ENCODE data around the gene MGAT4B. TPM values are rescaled to one million over a fixed set of nuclear protein-coding genes. Genes with fewer than 3 reads are reported as not detected.
A peak's percentile ranks its signal among the peaks of the same experiment; 100 is the strongest.
"Not testable (repeated sequence)": the region's sequence is repeated elsewhere in the genome, so short reads cannot be mapped to it uniquely, and the experiment has no call there.

The MGAT4B gene
- polyA plus RNA-seq: 10 to 100 TPM in 2 of 3 donors, 1 to 10 TPM in 1; 8.7 to 16.3 (median 15.0) TPM

GRCh38 chr5:179806250-179807048, at the start of gene MGAT4B:
MGAT4B (minus strand) TSS chr5:179806866; CDS start chr5:179806583, 283 bp downstream.
- DNase-seq: peak; percentile 67 to 73 (median 72)
- peaks cover 5 to 12% (median 7%) of the 10 kb centered on the region in 3 donors for H3K27me3 Mint-ChIP-seq (ENCODE audit: low read depth in 3 of 3)
- H3K9me3 Mint-ChIP-seq: no peaks in the 10 kb centered on the region
- H3K4me3 Mint-ChIP-seq: peak within 1 kb of the TSS; percentile 70 to 82 (median 75)
- peaks cover 0 to 4% (median 3%) of the 10 kb centered on the region in 3 donors for H3K36me3 Mint-ChIP-seq
- peak within 1 kb of the TSS in 5 of 6 donors; percentile 40 to 72 (median 60) for H3K27ac Mint-ChIP-seq
- peaks cover 19 to 23% of the 10 kb centered on the region in 2 donors for H3K4me1 Mint-ChIP-seq

- H3K4me1 Mint-ChIP-seq: peaks cover 10 to 14% of the 10 kb centered on the region in 2 donors
- H3K9me3 Mint-ChIP-seq: no peaks in the 10 kb centered on the region
- peaks cover 0 to 2% (median 1%) of the 10 kb centered on the region in 3 donors for H3K27me3 Mint-ChIP-seq (ENCODE audit: low read depth in 3 of 3)
- peaks cover 0 to 13% (median 6%) of the 10 kb centered on the region in 3 donors for H3K36me3 Mint-ChIP-seq
- no peak for DNase-seq
- no peak overlapping the region for H3K4me3 Mint-ChIP-seq
- peak overlapping the region in 1 of 6 donors; percentile 2 for H3K27ac Mint-ChIP-seq
Observed at GRCh38 chr5:179854356-179854755, 47.7 kb upstream of the MGAT4B start.

- Mint-ChIP-seq H3K27ac (no peak overlapping the region), H3K4me1 (peaks cover 7% of the 10 kb centered on the region in 2 donors), H3K4me3 (no peak overlapping the region), H3K9me3 (no peaks in the 10 kb centered on the region), H3K27me3 (ENCODE audit: low read depth in 3 of 3) (peaks cover 0 to 1% (median 0%) of the 10 kb centered on the region in 3 donors), H3K36me3 (peaks cover 0 to 13% (median 6%) of the 10 kb centered on the region in 3 donors)
- no peak for DNase-seq
Observed at GRCh38 chr5:179852993-179853547, 46.4 kb upstream of the MGAT4B start.

- DNase-seq: no peak
- Mint-ChIP-seq H3K36me3 (peaks cover 8 to 23% (median 12%) of the 10 kb centered on the region in 3 donors), H3K4me3 (no peak overlapping the region), H3K9me3 (no peaks in the 10 kb centered on the region), H3K27ac (peak overlapping the region in 1 of 6 donors; percentile 26), H3K27me3 (ENCODE audit: low read depth in 3 of 3) (peaks cover 0 to 4% (median 2%) of the 10 kb centered on the region in 3 donors), H3K4me1 (peaks cover 10 to 11% of the 10 kb centered on the region in 2 donors)
Observed at GRCh38 chr5:179841621-179842020, 35.0 kb upstream of the MGAT4B start.

GRCh38 chr5:179840766-179841165, 34.1 kb upstream of the MGAT4B start:
- Mint-ChIP-seq H3K4me3 (no peak overlapping the region), H3K36me3 (peaks cover 12 to 25% (median 17%) of the 10 kb centered on the region in 3 donors), H3K27me3 (ENCODE audit: low read depth in 3 of 3) (peaks cover 0 to 6% (median 5%) of the 10 kb centered on the region in 3 donors), H3K9me3 (no peaks in the 10 kb centered on the region), H3K27ac (no peak overlapping the region), H3K4me1 (peaks cover 18 to 19% of the 10 kb centered on the region in 2 donors)
- DNase-seq: no peak

- no peak for DNase-seq
- H3K27ac Mint-ChIP-seq: peak overlapping the region in 2 of 6 donors; percentile 25 to 70
- peaks cover 0 to 6% (median 5%) of the 10 kb centered on the region in 3 donors for H3K27me3 Mint-ChIP-seq (ENCODE audit: low read depth in 3 of 3)
- H3K36me3 Mint-ChIP-seq: peaks cover 12 to 25% (median 17%) of the 10 kb centered on the region in 3 donors
- no peak overlapping the region for H3K4me3 Mint-ChIP-seq
- no peaks in the 10 kb centered on the region for H3K9me3 Mint-ChIP-seq
- H3K4me1 Mint-ChIP-seq: peaks cover 18 to 24% of the 10 kb centered on the region in 2 donors
Observed at GRCh38 chr5:179840321-179840720, 33.7 kb upstream of the MGAT4B start.

- Mint-ChIP-seq H3K9me3 (no peaks in the 10 kb centered on the region), H3K27ac (peak overlapping the region; percentile 20 to 78 (median 48)), H3K4me3 (no peak overlapping the region), H3K4me1 (peaks cover 18 to 25% of the 10 kb centered on the region in 2 donors), H3K27me3 (ENCODE audit: low read depth in 3 of 3) (peaks cover 0 to 6% (median 5%) of the 10 kb centered on the region in 3 donors), H3K36me3 (peaks cover 7 to 21% (median 12%) of the 10 kb centered on the region in 3 donors)
- DNase-seq: no peak
Observed at GRCh38 chr5:179839328-179840256, 32.9 kb upstream of the MGAT4B start.

- Mint-ChIP-seq H3K4me3 (peak overlapping the region; percentile 48 to 69 (median 60)), H3K36me3 (peaks cover 9 to 28% (median 19%) of the 10 kb centered on the region in 3 donors), H3K4me1 (peaks cover 18 to 25% of the 10 kb centered on the region in 2 donors), H3K9me3 (no peaks in the 10 kb centered on the region), H3K27ac (peak overlapping the region; percentile 86 to 94 (median 90)), H3K27me3 (ENCODE audit: low read depth in 3 of 3) (peaks cover 4 to 6% (median 5%) of the 10 kb centered on the region in 3 donors)
- no peak for DNase-seq
Observed at GRCh38 chr5:179837076-179838011, 30.7 kb upstream of the MGAT4B start.

GRCh38 chr5:179836225-179837019, 29.8 kb upstream of the MGAT4B start:
- Mint-ChIP-seq H3K4me3 (peak overlapping the region; percentile 48 to 69 (median 60)), H3K36me3 (peaks cover 9 to 28% (median 19%) of the 10 kb centered on the region in 3 donors), H3K27me3 (ENCODE audit: low read depth in 3 of 3) (peaks cover 4 to 9% (median 7%) of the 10 kb centered on the region in 3 donors), H3K9me3 (no peaks in the 10 kb centered on the region), H3K4me1 (peaks cover 20 to 25% of the 10 kb centered on the region in 2 donors), H3K27ac (peak overlapping the region; percentile 86 to 94 (median 90))
- peak; percentile 60 to 69 (median 67) for DNase-seq

- H3K9me3 Mint-ChIP-seq; H3K27me3 Mint-ChIP-seq (ENCODE audit: low read depth in 3 of 3); DNase-seq; H3K27ac Mint-ChIP-seq; H3K4me3 Mint-ChIP-seq: not testable (repeated sequence)
- peaks cover 14 to 38% (median 23%) of the 10 kb centered on the region in 3 donors for H3K36me3 Mint-ChIP-seq
- peaks cover 24 to 28% of the 10 kb centered on the region in 2 donors for H3K4me1 Mint-ChIP-seq
Observed at GRCh38 chr5:179834871-179835270, 28.2 kb upstream of the MGAT4B start.

GRCh38 chr5:179834120-179834519, 27.5 kb upstream of the MGAT4B start:
- Mint-ChIP-seq H3K4me3 (no peak overlapping the region), H3K36me3 (peaks cover 14 to 45% (median 23%) of the 10 kb centered on the region in 3 donors), H3K9me3 (no peaks in the 10 kb centered on the region), H3K4me1 (peaks cover 25 to 29% of the 10 kb centered on the region in 2 donors), H3K27me3 (ENCODE audit: low read depth in 3 of 3) (peaks cover 4 to 10% (median 7%) of the 10 kb centered on the region in 3 donors), H3K27ac (peak overlapping the region in 2 of 6 donors; percentile 35 to 40)
- DNase-seq: no peak
